Cerebellar cortex (tissue), 1 donor: ENCODE measurements around the gene PSMB11.

Experiments used
- DNase-seq: peaks from one replicate; pipeline ENCODE4 v3.0.0-alpha.2; 2015; ENCODE audit warnings: low spot score

The PSMB11 gene

DNA sequence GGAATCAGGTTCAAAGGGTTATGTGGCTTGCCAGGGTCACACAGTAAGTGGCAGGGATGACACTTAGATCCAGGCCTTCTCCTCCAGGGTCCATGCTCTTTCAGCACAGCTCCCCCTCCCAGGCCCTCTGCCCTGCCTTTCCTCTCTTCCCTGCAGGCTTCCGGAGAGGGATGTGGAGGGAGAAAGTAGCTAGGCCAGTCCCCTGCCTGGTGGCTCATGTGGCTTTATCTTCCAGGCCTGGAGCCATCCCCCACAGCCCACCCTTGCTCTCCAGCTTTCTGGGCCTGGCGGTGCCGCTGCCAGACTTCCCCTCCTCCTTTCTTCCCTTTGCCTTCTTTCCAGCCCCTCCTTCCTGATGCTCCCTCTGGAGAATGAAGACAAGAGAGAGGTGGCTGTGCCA is 1.7 kb downstream of the PSMB11 start:
- DNase-seq, result no peak

DNA sequence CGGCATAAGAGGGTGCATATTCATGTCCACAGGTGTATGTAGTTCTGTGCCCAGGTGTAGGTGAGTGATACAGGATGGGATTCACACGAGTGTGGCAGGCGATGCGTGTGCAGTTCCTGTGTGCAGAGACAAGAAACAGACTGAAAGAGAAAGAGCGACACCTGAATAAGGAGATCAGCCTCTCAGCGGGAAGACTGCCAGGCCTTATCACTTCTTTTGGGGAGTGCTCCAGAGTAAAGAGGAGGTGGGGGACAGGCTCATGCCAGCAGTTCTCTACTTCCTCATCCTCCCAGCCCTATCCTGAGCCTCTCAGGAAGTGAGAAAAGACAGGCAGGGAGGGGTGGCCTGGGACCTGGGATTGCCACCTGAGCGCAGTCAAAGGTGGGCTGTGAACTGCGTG is 2.8 kb downstream of the PSMB11 start:
- DNase-seq, result no peak

DNA sequence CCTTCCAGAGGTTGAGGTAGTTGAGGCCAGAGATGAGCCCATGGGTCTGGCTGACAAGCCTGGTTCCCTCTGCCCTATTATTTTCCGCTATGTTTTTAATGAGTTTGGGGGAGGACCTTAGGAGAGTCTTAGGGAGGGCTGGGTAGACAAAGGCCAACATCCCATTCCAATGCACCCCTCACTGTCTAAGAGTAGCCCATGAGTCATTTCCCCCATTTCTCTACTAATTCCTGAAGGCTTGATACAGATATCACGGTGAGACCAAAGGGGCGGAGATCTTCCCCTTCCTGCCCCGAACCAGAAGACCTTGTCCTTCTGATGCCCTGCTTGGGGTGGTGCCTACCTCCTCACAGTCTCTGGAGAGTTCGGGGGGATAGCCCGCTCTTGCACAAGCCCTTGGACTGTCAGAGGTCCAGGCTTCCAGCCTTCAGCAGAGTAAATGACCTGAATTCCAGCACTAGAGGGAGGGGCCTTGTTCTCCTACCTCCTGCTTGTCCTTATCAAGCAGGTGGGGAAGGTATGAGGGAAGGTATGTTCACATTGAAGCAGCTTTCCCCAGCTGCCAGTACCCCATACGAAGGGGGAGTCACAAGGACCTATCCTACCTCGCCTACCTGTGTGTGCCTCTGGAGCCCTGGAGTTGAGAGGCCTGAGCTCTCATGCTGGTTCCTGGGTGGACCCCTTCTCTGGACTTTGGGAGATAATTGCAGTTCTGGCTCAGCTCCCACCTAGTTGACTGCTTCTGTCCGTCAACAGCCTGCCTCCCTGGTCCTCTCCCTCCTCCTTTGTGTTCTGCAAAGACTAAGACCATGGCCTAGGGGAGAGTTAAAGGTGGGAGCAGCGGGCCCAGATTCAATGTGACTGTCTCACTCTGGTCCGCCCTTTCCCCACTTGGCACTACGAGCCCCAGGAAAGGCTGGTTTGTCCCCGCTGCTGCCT is 3.7 kb downstream of the PSMB11 start:
- DNase-seq, result no peak

DNA sequence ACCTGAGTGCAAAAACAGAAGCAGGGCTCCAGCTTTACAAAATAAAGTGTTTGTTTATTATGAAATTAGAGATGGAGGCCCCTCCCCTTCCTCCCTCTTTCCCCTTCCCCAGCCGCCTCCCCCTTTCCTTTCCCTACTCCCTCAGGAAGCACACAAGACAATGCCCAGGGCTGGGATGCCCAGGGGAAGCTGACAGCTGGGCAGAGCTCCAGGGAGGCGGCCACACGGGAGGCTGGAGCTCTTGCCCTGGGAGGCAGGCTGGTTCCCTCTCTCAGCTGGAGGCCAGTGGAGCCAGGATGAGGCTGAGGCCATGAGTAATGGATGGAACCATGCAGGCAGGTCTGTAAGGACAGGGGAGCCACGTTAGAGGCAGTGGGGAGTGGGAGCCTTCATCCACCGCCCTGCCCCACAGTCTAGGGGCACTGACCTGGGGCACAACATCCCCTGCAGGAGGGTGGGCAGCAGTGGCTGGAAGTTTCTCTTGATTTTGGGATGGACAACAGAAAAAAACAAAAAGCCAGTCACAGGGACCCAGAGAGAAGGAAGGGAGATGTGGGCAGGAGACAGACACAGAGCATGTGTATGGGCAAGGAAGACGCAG is 5.1 kb downstream of the PSMB11 start:
- DNase-seq, result no peak

DNA sequence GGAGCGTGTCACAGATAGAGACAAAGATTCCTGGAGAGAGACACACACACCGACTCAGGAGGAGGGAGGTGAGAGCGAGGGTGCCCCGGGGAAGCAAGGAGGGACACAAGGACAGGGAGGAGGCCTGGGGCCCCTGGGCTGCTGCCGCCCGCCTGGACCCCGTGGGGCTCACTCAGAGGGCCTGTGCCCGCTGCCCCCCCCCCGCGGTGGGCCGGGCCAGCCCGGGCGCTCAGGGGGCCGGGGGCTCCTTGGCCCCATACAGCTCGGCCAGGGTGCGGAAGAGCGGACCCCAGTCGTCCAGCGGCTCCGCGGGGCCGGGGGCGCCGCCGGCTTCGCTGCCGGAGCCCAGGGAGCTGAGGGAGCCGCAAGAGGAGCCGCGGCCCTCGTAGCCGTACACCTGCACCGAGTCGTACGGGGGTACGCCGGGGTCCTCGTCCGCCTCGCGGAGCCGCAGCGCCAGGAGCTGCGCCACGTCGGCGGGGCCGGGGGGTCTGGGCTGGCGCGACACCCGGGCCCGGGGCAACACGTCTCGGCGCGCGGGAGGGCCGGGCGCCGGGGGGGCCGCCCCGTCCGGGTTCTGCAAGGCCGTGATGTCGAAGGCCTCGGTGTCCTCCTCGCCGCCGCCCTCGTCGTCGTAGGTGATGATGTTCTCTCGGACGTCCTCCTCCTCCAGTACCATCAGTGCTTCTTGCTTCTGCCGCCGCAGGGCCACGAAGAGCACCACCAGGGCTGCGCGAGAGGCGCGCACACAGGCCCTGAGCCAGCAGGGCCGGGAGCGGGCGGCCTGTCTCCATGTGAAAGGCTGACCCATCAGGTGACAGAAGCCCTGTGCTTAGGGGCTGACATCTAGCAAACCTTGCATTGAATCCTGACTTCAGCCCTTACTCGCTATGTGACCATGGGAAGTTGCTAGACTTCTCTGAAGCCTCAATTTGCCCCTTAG is 6.0 kb downstream of the PSMB11 start:
- DNase-seq, result no peak

DNA sequence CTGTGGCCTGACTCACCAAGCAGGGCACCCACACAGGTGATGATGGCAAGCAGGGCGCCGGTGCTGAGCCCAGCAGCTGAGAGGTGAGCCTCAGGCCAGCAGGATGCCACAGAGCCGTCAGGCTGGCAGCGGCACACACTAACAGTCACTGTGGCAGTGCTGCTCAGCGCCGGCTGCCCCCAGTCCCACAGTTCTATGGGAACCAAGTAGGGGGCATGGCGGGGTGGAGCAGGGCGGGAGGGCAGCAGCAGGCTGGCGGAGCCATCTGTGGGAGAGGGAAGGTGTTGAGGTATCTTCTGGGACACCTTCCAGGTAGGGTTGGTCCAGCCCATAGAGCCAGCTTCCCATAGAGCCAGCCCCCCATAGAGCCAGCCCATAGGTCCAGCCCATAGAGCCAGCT is 7.0 kb downstream of the PSMB11 start:
- DNase-seq, result no peak

DNA sequence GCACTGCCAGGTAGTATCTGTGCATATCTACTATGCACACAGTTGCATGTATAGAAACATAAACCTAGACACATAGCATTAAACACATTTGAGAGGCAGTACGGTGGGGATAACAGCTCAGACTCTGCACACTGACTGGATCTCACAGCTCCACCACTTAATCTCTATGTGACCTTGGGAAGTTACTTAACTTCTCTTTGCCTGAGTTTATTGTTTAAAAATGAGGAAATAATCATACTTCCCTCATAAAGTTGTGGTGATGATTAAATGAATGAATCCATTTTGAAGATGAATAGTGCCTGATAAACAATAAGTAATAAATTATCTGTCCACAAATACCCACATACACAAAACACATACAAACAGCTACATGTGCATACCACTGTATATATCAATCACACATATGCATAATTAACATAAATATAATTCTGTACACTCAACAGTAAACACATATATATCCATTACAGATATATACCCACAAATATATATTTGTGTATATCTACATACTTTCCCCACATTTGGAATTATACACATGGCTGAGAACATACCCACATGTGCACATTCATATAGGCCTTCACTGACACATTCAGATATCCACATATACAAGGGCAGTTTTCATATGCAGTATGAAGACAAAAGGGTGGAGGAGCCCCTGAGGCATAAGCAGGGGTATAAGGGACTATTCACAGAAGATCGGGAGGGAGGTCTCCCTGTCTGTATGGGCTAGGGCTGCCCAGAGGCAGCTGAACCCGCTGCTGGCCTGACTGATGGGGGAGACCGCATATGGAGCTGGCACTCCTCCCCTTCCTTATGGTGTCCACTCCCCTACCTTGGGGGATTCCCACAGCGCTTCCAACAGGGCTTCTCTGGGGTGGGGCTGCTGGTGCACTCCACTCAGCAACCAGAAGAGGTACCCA is 9.4 kb downstream of the PSMB11 start:
- no peak for DNase-seq

DNA sequence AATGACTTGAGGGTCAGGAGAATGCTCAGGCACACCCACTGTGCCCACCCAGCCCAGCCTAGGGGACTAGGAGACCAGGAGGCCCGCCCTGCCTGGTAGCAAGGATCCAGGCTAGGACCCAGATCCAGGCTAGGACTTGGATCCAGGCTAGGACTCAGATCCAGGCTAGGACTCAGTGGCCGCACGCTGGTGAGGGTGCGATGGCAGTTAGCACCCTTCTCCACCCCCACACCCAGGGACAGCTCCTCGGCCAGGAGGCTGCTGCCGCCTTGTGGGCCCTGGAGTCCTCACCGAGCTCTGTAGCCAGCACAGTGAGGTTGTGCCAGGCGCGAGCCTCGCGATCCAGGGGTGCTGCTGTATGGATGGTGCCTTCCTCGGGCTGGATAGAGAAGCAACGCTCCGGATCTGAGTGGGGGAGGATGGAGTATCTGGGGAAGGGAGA is 10.2 kb downstream of the PSMB11 start:
- DNase-seq, result no peak

DNA sequence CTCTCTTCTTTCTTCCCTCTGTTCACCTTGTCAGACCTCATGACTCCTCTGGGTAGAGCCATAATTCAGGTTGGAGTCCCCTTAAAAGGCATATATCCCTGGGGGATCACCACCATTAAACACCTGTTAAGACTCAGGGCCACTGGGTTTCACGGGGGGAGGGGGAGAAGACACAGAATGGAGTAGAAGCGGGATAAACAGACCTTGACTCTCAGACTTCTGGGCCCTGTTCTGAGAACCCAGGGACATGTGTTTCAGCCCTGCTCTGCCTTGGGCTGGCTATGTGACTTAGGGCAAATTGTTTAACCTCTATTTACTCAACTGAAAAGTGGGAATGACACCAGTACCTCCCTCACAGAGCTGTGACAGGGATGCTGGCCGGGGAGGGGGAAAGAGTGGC is 10.7 kb downstream of the PSMB11 start:
- DNase-seq, result no peak

DNA sequence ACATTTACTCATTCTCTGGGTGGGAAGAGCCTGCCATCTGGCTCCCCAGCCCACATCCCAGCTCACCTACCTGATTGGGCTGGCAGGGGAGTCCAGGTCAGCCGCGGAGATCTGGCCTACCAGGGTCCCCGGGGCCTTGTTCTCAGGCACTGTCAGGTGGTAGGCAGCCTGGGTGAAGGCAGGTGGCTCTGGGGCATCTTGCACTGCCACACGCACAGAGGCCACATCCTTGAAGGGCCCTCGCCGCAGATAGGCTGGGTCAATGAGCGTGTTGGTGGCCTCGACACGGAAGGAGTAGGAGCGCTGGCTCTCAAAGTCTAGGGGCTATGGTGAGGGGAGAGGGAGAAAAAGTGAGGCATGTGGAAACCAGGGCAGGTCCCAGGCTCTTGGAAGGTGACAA is 11.4 kb downstream of the PSMB11 start:
- no peak for DNase-seq

DNA sequence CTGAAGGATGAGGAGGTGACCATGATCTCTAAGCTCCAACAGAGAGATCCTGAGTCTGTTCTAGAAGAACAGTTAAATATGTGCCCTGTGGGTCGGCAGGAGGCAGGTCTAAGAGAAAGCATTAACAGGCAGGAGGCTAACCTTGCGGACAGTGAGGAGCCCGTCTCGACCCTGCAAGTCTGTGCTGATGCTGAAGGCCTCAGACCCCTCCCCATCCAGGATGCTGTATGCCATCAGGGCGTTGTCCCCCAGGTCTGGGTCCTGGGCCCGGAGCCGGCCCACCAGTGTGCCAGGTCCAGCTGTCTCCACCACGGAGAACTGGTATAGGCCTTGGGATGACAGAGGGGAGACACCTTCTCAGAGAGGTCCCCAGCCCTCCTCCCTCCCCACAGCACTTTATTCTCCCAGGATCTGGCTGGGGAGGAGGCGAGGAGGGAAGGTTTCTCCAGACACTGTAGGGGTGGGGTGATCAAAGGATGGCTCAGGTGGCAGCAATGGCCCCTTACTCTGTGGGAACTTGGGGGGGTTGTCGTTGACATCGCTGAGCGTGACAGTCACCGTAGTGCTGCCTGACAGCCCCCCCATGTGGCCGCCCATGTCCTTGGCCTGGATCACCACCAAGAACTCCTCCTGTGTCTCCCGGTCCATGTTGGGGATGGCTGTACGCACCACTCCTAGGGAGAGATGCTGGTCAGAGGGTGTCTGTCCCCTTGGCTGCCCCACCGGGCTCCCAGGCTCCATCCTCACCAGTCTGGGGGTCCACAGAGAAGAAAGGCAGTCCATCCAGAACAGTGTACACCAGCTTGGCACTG is 12.2 kb downstream of the PSMB11 start:
- DNase-seq, result no peak

DNA sequence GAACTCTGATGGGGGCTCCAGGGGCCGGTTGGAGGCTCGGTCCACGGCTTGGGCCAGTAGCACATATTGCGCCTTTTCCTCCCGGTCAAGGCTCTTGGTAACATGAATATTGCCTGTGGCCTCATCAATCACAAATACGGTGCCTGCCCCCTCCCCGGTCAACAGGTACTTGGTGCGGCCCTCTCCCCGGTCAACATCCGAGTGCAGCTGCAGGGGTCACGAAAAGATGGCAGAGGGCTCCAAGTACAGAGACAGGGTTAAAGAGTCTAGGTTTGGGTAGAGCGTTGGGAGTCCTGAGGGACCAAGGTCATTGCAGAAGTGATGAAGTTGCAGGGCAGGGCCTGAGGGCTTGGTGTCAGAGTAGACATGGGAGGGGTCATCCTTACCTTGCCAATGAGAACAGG is 13.1 kb downstream of the PSMB11 start:
- no peak for DNase-seq

DNA sequence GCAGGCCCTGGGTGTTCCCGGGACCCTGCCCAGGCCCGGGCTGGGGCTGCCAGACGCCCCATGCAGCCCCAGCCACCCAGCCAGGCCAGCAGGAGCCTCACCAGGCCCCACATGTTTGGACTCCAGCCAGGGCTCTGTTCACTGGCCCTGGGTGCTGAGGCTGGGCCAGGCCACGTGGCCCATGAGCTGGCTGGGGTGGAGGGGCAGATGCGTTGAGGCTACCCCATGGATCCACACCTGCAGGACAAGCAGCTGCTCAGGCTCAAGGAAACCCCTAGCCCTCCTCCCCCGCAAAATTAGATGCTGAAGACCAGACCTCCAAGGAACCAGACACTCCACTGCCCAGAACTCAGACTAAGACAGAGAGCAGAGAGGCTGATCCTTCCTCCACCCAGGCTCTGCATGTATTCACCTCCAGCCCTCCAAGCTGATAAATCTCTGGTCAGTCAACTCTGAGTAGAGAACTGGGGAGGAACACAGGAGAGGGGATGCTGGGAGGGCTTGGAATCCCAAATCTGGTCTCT is 13.7 kb downstream of the PSMB11 start:
- no peak for DNase-seq

DNA sequence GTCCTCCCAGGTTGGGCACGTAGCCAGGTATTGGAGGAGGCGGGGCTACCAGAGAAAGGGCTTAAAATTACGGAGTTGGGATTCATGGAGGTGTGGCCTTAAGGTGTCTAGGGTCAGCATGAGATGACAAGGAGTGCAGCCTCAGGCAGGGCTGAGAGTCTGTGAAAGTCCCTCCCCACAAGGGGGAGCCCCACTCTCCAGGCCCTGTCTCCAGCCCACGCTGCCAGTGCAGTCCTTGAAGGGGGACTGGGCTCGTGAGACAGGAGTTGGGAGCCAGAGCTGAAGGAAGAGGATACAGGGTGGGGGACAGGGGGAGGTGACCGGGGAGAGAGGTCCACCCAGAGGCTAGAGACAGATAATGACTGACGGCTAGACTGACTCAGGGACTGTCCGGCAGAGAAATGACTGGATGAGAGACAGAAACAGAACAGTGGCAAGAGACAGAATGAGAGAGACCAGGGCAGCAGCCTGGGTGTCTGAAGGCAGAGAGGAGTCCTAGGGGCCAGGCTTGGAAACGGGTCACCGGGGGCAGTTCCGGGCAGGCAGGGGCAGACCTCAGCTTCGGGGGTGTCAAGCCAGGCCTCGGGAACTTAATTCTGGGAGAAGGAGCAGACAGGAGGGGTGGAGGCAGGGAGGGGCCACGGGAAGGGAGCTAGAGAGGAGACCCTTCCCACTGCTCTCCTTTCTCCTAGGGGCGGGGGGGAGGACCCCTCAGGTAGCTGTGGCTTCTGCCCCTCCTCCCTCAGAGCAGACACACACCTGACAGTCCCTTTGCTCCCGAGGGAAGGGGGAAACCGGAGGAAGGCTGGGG is 14.3 kb downstream of the PSMB11 start:
- DNase-seq, result peak; percentile 73

DNA sequence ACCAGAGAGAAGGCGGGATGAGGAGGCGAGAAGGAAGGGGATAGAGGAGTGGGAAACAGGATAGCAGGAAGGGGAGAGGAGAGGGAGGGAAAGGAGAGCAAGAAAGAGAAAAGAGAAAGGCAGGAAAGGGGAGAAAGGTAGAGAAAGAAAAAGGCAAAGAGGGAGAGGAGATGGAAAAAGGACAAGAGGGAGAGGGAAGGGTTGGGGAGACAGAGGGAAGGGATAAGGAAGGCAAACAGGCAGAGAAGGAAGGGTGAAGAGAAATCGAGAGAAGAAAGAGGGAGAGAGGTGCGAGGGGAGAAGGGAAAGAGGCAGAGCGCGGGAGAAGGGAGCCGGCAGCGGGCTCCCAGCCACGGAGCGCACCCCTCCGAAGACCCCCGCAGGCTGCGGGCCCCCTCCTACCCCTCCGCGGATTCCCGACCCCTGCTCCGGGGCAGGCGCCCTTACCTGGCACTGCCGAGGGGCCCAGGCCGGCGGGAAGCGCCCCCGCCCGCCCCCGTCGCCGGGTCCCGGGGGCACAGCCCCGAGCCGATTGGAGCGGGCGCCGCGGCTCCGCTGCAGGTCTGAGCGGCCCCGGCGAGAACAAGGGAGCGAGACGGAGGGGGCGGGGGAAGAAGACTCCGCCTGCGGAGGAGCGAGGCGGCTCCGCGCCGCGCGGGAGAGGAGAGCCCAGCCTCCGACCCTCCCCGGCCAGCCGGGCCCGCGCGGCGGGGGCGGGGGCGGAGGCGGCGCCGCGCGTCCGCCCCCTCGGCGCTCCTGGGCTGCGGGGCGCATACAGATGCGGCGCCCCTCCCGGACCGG is 15.1 kb downstream of the PSMB11 start, which contains the start of gene CDH24:
Gene CDH24 (minus strand): TSS at position 565 of the 801 bp plus-strand sequence. CDS start 1,787 bp downstream, outside the sequence.
- DNase-seq, result peak; percentile 61

DNA sequence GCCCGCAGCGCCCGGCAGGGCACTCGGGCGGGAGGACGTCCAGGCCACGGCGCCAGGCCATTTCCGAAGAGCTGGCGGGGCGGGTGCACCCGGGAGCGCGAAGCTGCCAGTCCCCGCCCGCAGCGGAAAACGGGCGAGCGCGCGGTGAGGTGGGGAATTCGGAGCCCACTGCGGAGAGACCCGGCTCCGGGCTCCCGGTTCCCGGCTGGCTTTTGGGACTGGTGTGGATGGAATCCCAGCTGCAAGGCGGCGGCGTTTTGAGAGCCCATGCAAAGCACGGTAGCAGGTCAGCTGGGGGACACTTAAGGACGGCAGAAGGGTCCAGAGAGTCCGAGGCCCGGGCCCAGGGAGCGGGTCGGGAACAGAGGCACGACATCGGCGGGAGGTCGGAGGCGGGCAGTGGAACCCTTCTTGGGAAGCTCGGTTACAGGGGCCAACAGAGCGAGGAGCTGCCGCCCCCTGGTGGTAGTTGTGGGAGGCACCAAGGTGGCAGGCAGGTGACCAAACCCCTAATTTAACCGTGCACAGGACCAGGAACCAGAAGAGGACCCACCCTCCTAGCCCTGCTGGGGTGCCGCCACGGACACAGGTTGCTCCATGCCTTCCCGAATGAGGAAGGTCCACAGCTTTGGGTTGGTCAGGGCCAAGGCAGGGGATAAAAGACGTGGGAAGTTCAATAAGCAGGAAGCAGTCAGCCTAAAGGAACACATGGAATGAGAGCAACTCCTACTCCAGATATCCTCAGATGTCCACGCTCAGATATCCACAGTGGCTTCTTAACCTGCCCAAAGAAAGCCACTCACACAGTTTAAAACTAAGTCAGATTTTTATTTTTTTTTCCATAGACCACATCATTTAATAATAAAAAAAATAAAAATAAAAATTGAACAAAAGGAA is 16.0 kb downstream of the PSMB11 start:
- peak; percentile 92 for DNase-seq
